ENCODE measurements around the gene LY9.

DNA sequence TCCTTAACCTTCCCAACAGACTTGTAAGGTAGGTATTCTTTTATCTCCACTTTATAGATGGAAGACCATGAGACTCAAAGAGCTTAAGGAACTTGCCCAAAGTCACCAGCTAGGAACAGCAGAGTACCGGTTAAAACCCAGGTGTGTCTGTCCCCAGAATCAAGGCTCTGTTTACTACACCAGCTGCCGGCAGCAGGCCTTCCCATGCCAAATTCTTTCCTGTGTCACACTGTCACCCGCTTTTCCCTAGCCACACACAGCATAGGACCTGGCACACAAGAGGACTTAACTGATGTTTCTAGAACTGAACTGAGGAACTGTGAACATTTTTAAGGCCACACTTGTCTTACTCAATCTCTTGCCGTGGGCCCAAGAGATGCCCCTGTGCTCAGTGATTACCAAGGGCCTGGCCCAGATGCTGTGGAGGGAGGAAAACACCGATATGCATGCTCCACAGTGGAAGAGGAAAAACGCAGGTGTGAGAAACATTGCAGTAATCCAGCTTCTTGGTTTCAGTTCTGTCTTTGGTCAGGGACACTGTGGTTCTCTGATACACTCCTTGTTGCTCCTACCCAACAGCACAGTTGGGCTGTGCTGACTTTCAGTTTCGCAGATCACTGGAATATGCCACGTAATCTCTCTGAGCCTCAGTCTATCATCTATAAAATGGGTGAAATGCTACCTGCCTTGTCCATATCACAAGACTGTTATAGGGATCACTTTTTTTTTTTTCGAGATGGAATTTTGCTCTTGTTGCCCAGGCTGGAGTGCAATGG, 13.9 kb upstream of the LY9 start:
- TF ChIP-seq, protein P1, sequence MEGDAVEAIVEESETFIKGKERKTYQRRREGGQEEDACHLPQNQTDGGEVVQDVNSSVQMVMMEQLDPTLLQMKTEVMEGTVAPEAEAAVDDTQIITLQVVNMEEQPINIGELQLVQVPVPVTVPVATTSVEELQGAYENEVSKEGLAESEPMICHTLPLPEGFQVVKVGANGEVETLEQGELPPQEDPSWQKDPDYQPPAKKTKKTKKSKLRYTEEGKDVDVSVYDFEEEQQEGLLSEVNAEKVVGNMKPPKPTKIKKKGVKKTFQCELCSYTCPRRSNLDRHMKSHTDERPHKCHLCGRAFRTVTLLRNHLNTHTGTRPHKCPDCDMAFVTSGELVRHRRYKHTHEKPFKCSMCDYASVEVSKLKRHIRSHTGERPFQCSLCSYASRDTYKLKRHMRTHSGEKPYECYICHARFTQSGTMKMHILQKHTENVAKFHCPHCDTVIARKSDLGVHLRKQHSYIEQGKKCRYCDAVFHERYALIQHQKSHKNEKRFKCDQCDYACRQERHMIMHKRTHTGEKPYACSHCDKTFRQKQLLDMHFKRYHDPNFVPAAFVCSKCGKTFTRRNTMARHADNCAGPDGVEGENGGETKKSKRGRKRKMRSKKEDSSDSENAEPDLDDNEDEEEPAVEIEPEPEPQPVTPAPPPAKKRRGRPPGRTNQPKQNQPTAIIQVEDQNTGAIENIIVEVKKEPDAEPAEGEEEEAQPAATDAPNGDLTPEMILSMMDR (IDR thresholded peaks at IDR 0.05), result no peak
- no peak for TF ChIP-seq POLR2A (IDR thresholded peaks at IDR 0.05)

Data from ovary (tissue), 3 donors.